ENCODE results near the gene C7orf25.
"Not testable (repeated sequence)": the region's sequence is repeated elsewhere in the genome, so short reads cannot be mapped to it uniquely, and the experiment has no call there.

C7orf25 gene

GRCh38 chr7:42928754-42929153 lies 16.9 kb upstream of the C7orf25 start:
- no peak for DNase-seq

GRCh38 chr7:42926204-42926603 lies 14.3 kb upstream of the C7orf25 start:
- no peak for DNase-seq

GRCh38 chr7:42925630-42926029 lies 13.8 kb upstream of the C7orf25 start:
- no peak for DNase-seq

GRCh38 chr7:42924223-42924838 lies 12.5 kb upstream of the C7orf25 start:
- DNase-seq, result no peak

GRCh38 chr7:42922017-42922753 lies 10.3 kb upstream of the C7orf25 start:
- DNase-seq, result no peak

- DNase-seq, result no peak
These were observed 3.5 kb upstream of the C7orf25 start for GRCh38 chr7:42915356-42915755.

GRCh38 chr7:42914421-42915045 lies 2.7 kb upstream of the C7orf25 start:
- DNase-seq, result no peak

GRCh38 chr7:42914009-42914408 lies 2.1 kb upstream of the C7orf25 start:
- DNase-seq, result no peak

- no peak for DNase-seq
These were observed 1.7 kb upstream of the C7orf25 start for GRCh38 chr7:42913591-42913990.

- no peak for DNase-seq
These were observed 1.6 kb downstream of the C7orf25 start for GRCh38 chr7:42910306-42910705.

GRCh38 chr7:42907316-42907715 lies 4.6 kb downstream of the C7orf25 start:
- no peak for DNase-seq

GRCh38 chr7:42906181-42906580 lies 5.7 kb downstream of the C7orf25 start:
- DNase-seq, result no peak

- DNase-seq, result no peak
These were observed 9.5 kb downstream of the C7orf25 start for GRCh38 chr7:42902331-42902730.

GRCh38 chr7:42900842-42901241 lies 11.0 kb downstream of the C7orf25 start:
- DNase-seq, result no peak

GRCh38 chr7:42893346-42894240 lies 18.3 kb downstream of the C7orf25 start:
- DNase-seq, result peak; percentile 85

- DNase-seq, result peak; percentile 14
These were observed 24.9 kb downstream of the C7orf25 start for GRCh38 chr7:42886893-42887505.

- peak; percentile 44 for DNase-seq
These were observed 25.7 kb downstream of the C7orf25 start for GRCh38 chr7:42886129-42886528.

- DNase-seq, result not testable (repeated sequence)
These were observed 26.7 kb downstream of the C7orf25 start for GRCh38 chr7:42885183-42885582.

GRCh38 chr7:42883950-42884349 lies 27.9 kb downstream of the C7orf25 start:
- DNase-seq, result no peak

- DNase-seq, result no peak
These were observed 31.5 kb downstream of the C7orf25 start for GRCh38 chr7:42880392-42880791.

GRCh38 chr7:42878303-42878702 lies 33.6 kb downstream of the C7orf25 start:
- DNase-seq, result peak; percentile 38

GRCh38 chr7:42877862-42878261 lies 34.0 kb downstream of the C7orf25 start:
- peak; percentile 46 for DNase-seq

Data from DMS53 (cell line).